ENCODE data around the gene CFL1.

CFL1 gene

DNA sequence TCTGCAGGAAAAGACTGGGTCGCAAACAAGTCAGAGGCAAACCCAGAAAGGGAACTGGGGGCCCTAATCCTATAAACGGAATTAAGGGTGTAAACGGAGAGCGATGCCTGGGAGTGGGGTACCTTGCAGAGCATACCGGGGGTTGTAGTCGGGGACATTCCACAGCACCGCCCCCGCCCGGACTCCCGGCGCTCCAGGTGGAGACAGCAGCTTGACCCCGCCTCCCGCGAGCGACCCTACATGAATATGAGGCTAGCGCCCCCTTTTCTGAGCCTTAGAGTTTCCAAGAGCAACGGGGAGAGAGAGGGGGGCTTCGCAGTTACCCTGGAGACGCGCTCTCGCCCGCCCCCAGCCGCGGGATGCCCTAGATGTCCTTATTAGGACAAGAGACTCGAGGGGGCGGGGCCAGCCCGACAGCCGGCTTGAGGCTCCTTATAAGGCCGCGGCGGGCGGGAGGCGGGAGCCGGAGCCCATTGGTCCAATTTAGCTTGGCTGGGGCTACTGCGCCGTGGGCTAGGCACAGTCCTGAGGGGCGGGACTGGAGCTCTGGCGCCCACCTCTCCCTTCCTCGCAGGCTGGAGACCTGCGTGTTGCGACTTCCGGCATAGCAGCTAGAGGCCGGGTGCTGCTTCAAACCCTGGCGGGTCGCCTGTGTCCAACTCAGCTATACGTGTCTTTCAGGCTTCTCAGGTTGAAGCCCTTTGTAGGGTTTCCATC lies 1.3 kb upstream of the CFL1 start:
- TF ChIP-seq, protein P1, sequence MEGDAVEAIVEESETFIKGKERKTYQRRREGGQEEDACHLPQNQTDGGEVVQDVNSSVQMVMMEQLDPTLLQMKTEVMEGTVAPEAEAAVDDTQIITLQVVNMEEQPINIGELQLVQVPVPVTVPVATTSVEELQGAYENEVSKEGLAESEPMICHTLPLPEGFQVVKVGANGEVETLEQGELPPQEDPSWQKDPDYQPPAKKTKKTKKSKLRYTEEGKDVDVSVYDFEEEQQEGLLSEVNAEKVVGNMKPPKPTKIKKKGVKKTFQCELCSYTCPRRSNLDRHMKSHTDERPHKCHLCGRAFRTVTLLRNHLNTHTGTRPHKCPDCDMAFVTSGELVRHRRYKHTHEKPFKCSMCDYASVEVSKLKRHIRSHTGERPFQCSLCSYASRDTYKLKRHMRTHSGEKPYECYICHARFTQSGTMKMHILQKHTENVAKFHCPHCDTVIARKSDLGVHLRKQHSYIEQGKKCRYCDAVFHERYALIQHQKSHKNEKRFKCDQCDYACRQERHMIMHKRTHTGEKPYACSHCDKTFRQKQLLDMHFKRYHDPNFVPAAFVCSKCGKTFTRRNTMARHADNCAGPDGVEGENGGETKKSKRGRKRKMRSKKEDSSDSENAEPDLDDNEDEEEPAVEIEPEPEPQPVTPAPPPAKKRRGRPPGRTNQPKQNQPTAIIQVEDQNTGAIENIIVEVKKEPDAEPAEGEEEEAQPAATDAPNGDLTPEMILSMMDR (IDR thresholded peaks at IDR 0.05; ENCODE audit: low read depth, low read length): no peak
- DNase-seq (ENCODE audit: extremely low read depth, low read depth): peak; percentile 96

DNA sequence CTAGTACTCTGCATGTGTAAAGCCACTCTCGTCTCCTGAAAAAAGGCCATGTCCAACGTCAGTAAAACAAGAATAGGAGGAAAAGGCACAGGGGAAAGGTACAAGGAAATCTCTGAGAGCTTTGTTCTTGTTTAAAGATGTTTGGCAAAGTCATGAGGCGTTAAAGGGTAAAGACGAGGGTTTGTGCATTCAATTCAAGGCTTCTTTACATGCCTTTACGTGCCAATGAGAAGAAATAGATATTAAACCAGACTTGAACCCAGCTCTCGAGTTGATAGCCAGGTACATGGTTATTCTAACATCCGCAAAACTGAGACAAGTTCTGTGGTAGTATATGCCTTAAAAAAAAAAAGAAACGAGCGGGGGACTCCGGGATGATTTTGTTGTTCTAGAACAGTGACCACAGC lies 704 bp upstream of the CFL1 start:
- TF ChIP-seq, protein P1 (IDR thresholded peaks at IDR 0.05; ENCODE audit: low read depth, low read length): no peak
- no peak for DNase-seq (ENCODE audit: extremely low read depth, low read depth)

DNA sequence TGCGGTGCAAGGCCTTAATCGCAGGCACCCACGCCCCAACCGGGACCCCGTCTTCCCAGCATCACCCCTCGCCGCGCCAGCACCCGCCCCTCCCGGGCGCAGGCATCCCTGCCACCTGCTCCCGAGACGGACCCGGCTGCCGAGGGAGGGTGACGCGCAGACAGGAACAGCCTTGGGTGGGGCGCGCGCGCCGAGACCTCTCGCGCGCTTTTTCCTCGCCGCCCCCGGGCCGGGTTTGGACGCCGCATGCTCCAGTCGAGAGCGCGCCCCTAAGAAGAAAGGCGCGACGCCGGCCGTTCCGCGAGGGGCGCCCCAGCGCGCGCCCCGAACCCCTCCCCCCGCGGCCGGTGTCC lies 504 bp downstream of the CFL1 start:
- TF ChIP-seq, protein P1 (IDR thresholded peaks at IDR 0.05; ENCODE audit: low read depth, low read length): no peak
- no peak for DNase-seq (ENCODE audit: extremely low read depth, low read depth)

DNA sequence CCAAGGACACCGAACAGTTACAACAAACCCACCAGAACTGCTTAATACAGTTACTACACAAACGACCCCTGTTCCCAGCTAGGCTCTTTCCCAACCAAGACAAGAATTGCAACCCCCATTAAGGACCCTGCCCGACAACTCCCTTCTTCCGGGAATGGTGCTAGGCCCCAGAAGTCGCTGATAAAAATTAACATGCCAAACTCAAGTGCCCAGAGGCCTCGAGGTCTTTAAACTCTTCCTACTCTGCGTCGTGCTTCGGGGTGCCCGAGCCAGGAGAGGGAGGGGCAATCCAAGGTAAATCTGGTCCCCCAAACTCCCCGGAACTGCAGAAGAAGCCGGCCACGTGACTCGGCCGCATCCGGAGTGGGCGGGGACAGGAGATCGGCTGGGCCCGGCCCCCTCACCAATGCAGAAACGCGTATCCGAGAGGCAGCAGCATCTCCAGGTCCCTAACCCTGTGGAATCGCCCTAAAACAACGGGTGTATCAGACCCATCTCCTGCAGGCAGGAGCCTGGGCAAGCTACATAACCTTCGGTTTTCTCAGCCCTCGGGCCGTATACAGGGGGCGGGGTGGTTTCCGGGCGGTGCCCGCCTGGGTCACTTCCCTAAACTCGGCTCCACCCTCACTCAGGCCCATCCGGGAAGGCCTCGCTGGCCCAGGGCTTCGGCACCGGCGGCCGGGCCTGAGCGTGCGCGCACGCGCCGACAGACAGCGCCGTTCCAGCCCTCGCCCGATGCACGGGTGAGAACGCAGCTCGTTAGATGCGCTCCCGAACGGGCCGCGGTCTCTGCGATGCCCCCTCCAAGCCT lies 1.1 kb downstream of the CFL1 start:
- no peak for DNase-seq (ENCODE audit: extremely low read depth, low read depth)
- TF ChIP-seq, protein P1 (IDR thresholded peaks at IDR 0.05; ENCODE audit: low read depth, low read length): no peak

DNA sequence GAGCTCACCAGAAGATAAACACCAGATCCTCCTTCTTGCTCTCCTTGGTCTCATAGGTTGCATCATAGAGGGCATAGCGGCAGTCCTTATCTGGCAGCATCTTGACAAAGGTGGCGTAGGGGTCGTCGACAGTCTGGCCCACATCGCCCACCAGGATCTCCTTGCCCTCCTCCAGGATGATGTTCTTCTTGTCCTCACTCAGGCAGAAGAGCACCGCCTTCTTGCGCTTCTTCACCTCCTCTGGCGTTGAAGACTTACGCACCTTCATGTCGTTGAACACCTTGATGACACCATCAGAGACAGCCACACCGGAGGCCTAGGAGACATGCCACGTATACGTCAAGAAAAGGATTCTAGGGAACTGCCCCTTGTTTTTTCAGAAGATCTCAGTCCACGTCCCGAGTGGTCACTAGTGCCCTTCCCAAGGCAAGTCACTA lies 2.0 kb downstream of the CFL1 start:
- TF ChIP-seq, protein P1 (IDR thresholded peaks at IDR 0.05; ENCODE audit: low read depth, low read length): no peak

DNA sequence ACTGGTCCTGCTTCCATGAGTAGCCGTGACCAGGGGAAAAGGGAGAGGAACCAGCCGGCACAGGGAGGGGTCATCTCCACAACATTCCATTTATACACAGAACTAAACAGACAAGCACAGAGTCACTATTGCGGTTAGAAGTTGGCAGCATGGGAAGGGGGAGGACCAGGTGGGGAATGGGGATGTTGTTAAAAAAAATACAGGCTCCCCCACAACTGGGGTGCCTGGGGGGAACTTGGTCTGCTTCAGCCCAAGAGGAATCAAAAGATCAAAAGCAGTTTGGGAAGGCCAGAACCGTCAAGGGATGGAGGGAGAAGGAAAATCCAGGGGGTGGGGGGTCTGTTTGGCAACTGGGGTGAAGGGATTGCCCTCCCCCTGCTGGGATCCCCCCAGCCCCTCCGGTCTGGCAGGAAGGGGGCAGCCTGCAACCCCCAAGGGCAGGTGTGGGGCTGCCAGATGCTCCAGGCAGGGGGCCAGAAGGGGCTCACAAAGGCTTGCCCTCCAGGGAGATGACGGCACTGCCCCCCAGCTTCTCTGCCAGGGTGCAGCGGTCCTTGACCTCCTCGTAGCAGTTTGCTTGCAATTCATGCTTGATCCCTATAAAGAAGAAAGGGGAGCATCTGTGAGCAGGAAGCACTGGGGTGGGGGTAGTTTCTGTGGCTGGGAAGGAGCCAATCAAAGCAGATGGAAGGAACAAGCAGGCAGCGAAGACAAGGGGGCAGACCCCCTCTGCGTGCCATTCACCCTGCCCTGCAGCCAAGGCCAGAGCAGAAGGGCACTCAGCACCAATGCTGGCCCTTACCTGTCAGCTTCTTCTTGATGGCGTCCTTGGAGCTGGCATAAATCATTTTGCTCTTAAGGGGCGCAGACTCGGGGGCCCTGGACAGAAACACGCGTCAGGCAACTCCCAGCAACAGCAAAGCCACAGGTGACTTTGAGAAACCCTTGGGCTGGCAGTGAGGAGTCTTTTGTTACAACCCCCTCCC lies 2.8 kb downstream of the CFL1 start:
- TF ChIP-seq, protein P1 (IDR thresholded peaks at IDR 0.05; ENCODE audit: low read depth, low read length): no peak
- DNase-seq (ENCODE audit: extremely low read depth, low read depth): no peak

More for the DNA sequence above, 2.0 kb downstream of the CFL1 start:
- DNase-seq (ENCODE audit: extremely low read depth, low read depth): no peak

Measured in AG09319 (cell line).